Frontal cortex (tissue), 4 donors: ENCODE results near the gene STUM. TPM values are rescaled to one million over a fixed set of nuclear protein-coding genes. Genes with fewer than 3 reads are reported as not detected.

Source experiments
- DNase-seq, 2 donors: peaks; one replicate each; pipeline ENCODE4 v3.0.0; 2012; ENCODE audit warnings: low spot score in 2 of 2
- FAIRE-seq: peaks from 2 replicates; lab custom pipeline; 2012; peaks lifted over from hg19 to GRCh38; lab: Jason Lieb, UNC
- total RNA-seq: library from RNA; depleted of rRNA; stranded (reverse); fragments of >200 nt; gene quantifications from one replicate; pipeline ENCODE4 v1.2.3, GENCODE V29; 2014
- donor health status: control.
- donor health status: control.
- donor health status: control.

The STUM gene
- total RNA-seq, 1 donor from 2014 or later = 26.1 TPM

GRCh38 chr1:226656601-226657277, 108.2 kb downstream of the STUM start:
- no peak for DNase-seq
- no peak for FAIRE-seq

GRCh38 chr1:226657895-226658545, 109.5 kb downstream of the STUM start:
- no peak for FAIRE-seq
- DNase-seq = no peak

- DNase-seq = no peak
- no peak for FAIRE-seq
These were observed 110.1 kb downstream of the STUM start for GRCh38 chr1:226658546-226659125.

Other genes starting within 250 kb of the STUM start
- 23.2 TPM for gene LIN9, start 239.6 kb upstream of the STUM start, total RNA-seq
- gene PARP1, start 140.7 kb upstream of the STUM start, total RNA-seq = 115 TPM
- gene ITPKB, start 190.5 kb downstream of the STUM start, total RNA-seq = 3.3 TPM